Right cardiac atrium (tissue), 5 donors: Measurements from ENCODE around the gene CCDC77. TPM values are rescaled to one million over a fixed set of nuclear protein-coding genes. Genes with fewer than 3 reads are reported as not detected.
A peak's percentile ranks its signal among the peaks of the same experiment; 100 is the strongest.
"Not testable (repeated sequence)": the region's sequence is repeated elsewhere in the genome, so short reads cannot be mapped to it uniquely, and the experiment has no call there.

Experiments used
- ATAC-seq, 2 donors: fragments of 200-7000 bp; cut with Tn5 transposase; one replicate each; pipeline versions ENCODE4 v1.8.0 to v1.9.1; 2020; ENCODE audit warnings: moderate library complexity in 2 of 2, mild to moderate bottlenecking in 1 of 2
- DNase-seq, 3 donors: peaks; one replicate each; pipeline ENCODE4 v3.0.0-alpha.2; 2020
- H3K27ac ChIP-seq: one replicate; pipeline ENCODE4 v1.5.1; 2013; ENCODE audit warnings: mild to moderate bottlenecking, low read length, control low read depth, moderate library complexity
- H3K27me3 ChIP-seq: one replicate; pipeline ENCODE4 v1.6.1; 2013; ENCODE audit not compliant: control insufficient read depth, insufficient read depth
- H3K4me1 ChIP-seq: one replicate; pipeline ENCODE4 v1.6.1; 2013; ENCODE audit warnings: low read length; ENCODE audit not compliant: control insufficient read depth, insufficient read depth
- H3K4me3 ChIP-seq: one replicate; pipeline ENCODE4 v1.5.1; 2013; ENCODE audit warnings: low read length, control low read depth
- H3K9me3 ChIP-seq: one replicate; pipeline ENCODE4 v1.6.1; 2013; ENCODE audit warnings: low read length; ENCODE audit not compliant: control insufficient read depth
- WGBS: extraction: QIAGEN DNeasy Blood & Tissue Kit; methylation state at CpG from one replicate; pipeline ENCODE4 v1.1.7; 2013; 5-methylcytosine and 5-hydroxymethylcytosine counted together
- intact Hi-C, 4 donors: fragments of 100-400 bp; cut with DNase I; formaldehyde crosslinking; loops; one replicate each; pipeline versions ENCODE4 v1.11.0 to v1.14.0; 2022 to 2023
- polyA plus RNA-seq: library from polyadenylated mRNA; stranded (reverse); fragments of 200-250 nt; gene quantifications from one replicate; pipeline ENCODE4 v1.2.3, GENCODE V29; 2013
- total RNA-seq, 4 donors: library from RNA; stranded (reverse); fragmentation: NEBNext Ultra II Directional; extraction: Animal tissue kit (Norgen Biotek cat#: 25700); gene quantifications; one replicate each; pipeline ENCODE4 v1.2.1, GENCODE V29; 2021
- donor health status: healthy with polysubstance abuse.
- donor health status: DM: no; HTN: yes; CAD: no.
- donor health status: DM: no; HTN: no; CAD: no.
- donor health status: DM: no; HTN: yes; CAD: no; lungs with severe emphysema.
- donor health status: DM: yes; HTN: yes; CAD: no.

Gene CCDC77
- total and polyA plus RNA-seq, 5 donors = 2.9 to 4.1 (median 3.1) TPM

- Histone ChIP-seq H3K4me3 (peak within 1 kb of the TSS; percentile 95), H3K9me3 (no peaks in the 10 kb centered on the region), H3K4me1 (peaks cover 3% of the 10 kb centered on the region), H3K27me3 (no peaks in the 10 kb centered on the region), H3K27ac (peak within 1 kb of the TSS; percentile 100)
- ATAC-seq = peak; percentile 99
- 2% methylated on average over 53 of the region's 53 CpGs for WGBS
- intact Hi-C loops = no loop called here
- peak; percentile 91 to 94 (median 94) for DNase-seq
Measured at GRCh38 chr12:389142-390096, 12.0 kb upstream of the CCDC77 start, which contains the start of gene KDM5A. Gene KDM5A (minus strand): TSS chr12:389320. CDS start chr12:389091, 229 bp downstream.

GRCh38 chr12:400828-401227, 616 bp upstream of the CCDC77 start:
- Histone ChIP-seq H3K4me3 (peak overlapping the region; percentile 70), H3K4me1 (no peaks in the 10 kb centered on the region), H3K27me3 (no peaks in the 10 kb centered on the region), H3K9me3 (no peaks in the 10 kb centered on the region), H3K27ac (no peak overlapping the region)
- DNase-seq = no peak
- intact Hi-C loops = no loop called here
- no peak for ATAC-seq
- WGBS = 61% methylated on average over 8 of the region's 8 CpGs

- under 1% methylated on average over 8 of the region's 8 CpGs for WGBS
- H3K9me3 ChIP-seq = no peaks in the 10 kb centered on the region
- no peaks in the 10 kb centered on the region for H3K4me1 ChIP-seq
- DNase-seq (no peak), ATAC-seq (no peak)
- intact Hi-C loops = no loop called here
- no peaks in the 10 kb centered on the region for H3K27me3 ChIP-seq
- peak overlapping the region; percentile 70 for H3K4me3 ChIP-seq
- H3K27ac ChIP-seq = no peak overlapping the region
Measured at GRCh38 chr12:402029-402389, 565 bp downstream of the CCDC77 start.

GRCh38 chr12:414859-415258, 13.4 kb downstream of the CCDC77 start:
- no peaks in the 10 kb centered on the region for H3K9me3 ChIP-seq
- no peak for ATAC-seq
- DNase-seq = no peak
- H3K4me3 ChIP-seq = no peak overlapping the region
- no peak overlapping the region for H3K27ac ChIP-seq
- whole genome bisulfite sequencing = 88% methylated on average over 2 of the region's 2 CpGs
- H3K4me1 ChIP-seq = no peaks in the 10 kb centered on the region
- intact Hi-C loops = no loop called here
- no peaks in the 10 kb centered on the region for H3K27me3 ChIP-seq

- 96% methylated on average over 6 of the region's 6 CpGs for whole genome bisulfite sequencing
- no peaks in the 10 kb centered on the region for H3K4me1 ChIP-seq
- no peak for ATAC-seq
Measured at GRCh38 chr12:418432-418831, 17.0 kb downstream of the CCDC77 start.

GRCh38 chr12:422526-422925, 21.1 kb downstream of the CCDC77 start:
- DNase-seq = no peak
- Histone ChIP-seq H3K4me1 (no peaks in the 10 kb centered on the region), H3K27ac (no peak overlapping the region), H3K9me3 (no peaks in the 10 kb centered on the region), H3K4me3 (no peak overlapping the region), H3K27me3 (no peaks in the 10 kb centered on the region)
- 94% methylated on average over 3 of the region's 3 CpGs for WGBS
- intact Hi-C loops = no loop called here
- no peak for ATAC-seq

More at GRCh38 chr12:418432-418831, 17.0 kb downstream of the CCDC77 start:
- intact Hi-C loops = no loop called here
- Histone ChIP-seq H3K9me3 (no peaks in the 10 kb centered on the region), H3K27ac (no peak overlapping the region), H3K4me3 (no peak overlapping the region), H3K27me3 (no peaks in the 10 kb centered on the region)
- no peak for DNase-seq

GRCh38 chr12:435737-436136, 34.3 kb downstream of the CCDC77 start:
- ATAC-seq, H3K27ac ChIP-seq, DNase-seq, H3K9me3 ChIP-seq, H3K4me1 ChIP-seq, intact Hi-C loops, H3K27me3 ChIP-seq, H3K4me3 ChIP-seq: not testable (repeated sequence)
- WGBS = 94% methylated on average over 2 of the region's 2 CpGs

GRCh38 chr12:442235-442884, 40.9 kb downstream of the CCDC77 start:
- 60% methylated on average over 16 of the region's 16 CpGs for WGBS
- ATAC-seq (peak in 1 of 2 donors; percentile 50), DNase-seq (no peak)
- H3K4me1 ChIP-seq = no peaks in the 10 kb centered on the region
- no peaks in the 10 kb centered on the region for H3K27me3 ChIP-seq
- H3K9me3 ChIP-seq = no peaks in the 10 kb centered on the region
- no peak overlapping the region for H3K27ac ChIP-seq
- intact Hi-C loops = loop anchor here in 1 of 4 donors (2.0 kb wide), 1 partner anchor 104 kb away; no protein-coding TSS in a partner anchor
- H3K4me3 ChIP-seq = no peak overlapping the region

GRCh38 chr12:447141-447540, 45.7 kb downstream of the CCDC77 start:
- H3K4me1 ChIP-seq = peaks cover 3% of the 10 kb centered on the region
- DNase-seq (no peak), ATAC-seq (no peak)
- intact Hi-C loops = no loop called here
- 81% methylated on average over 1 of the region's 1 CpG for WGBS
- no peaks in the 10 kb centered on the region for H3K9me3 ChIP-seq
- no peak overlapping the region for H3K4me3 ChIP-seq
- no peaks in the 10 kb centered on the region for H3K27me3 ChIP-seq
- H3K27ac ChIP-seq = no peak overlapping the region

- Histone ChIP-seq H3K4me1 (peaks cover 3% of the 10 kb centered on the region), H3K9me3 (no peaks in the 10 kb centered on the region), H3K4me3 (no peak overlapping the region), H3K27ac (no peak overlapping the region), H3K27me3 (no peaks in the 10 kb centered on the region)
- intact Hi-C loops = no loop called here
- ATAC-seq (no peak), DNase-seq (no peak)
- WGBS = 58% methylated on average over 4 of the region's 4 CpGs
Measured at GRCh38 chr12:449203-449602, 47.8 kb downstream of the CCDC77 start.

GRCh38 chr12:450438-450837, 49.0 kb downstream of the CCDC77 start:
- WGBS = 44% methylated on average over 3 of the region's 3 CpGs

More at GRCh38 chr12:450438-450837, 49.0 kb downstream of the CCDC77 start:
- peaks cover 3% of the 10 kb centered on the region for H3K4me1 ChIP-seq
- no peaks in the 10 kb centered on the region for H3K27me3 ChIP-seq
- ATAC-seq (peak in 1 of 2 donors; percentile 57), DNase-seq (no peak)
- H3K27ac ChIP-seq = no peak overlapping the region
- intact Hi-C loops = loop anchor here (5.0 kb wide), 2 partner anchors 52 to 97 kb away; no protein-coding TSS in a partner anchor
- no peaks in the 10 kb centered on the region for H3K9me3 ChIP-seq
- H3K4me3 ChIP-seq = no peak overlapping the region
